Spleen (tissue), 7 donors: ENCODE measurements around the gene FLCN.

Experiments used
- CTCF ChIP-seq, 11 experiments: fragments of 200-600 bp in 7 of 11; fragments of 450-650 bp in 4 of 11; sonication (generic) in 4 of 11; IDR thresholded peaks in 8 of 11; conservative IDR thresholded peaks in 3 of 11; 1 replicate in 7 of 11; 2 replicates in 4 of 11; pipeline versions ENCODE4 v1.4.0 to v1.8.0; 2016 to 2021; ENCODE audit warnings: antibody characterized with exemption in 11 of 11, inconsistent platforms in 4 of 11, mild to moderate bottlenecking in 1 of 11
- POLR2A ChIP-seq, 3 donors: fragments of 450-650 bp; IDR thresholded peaks; one replicate each; pipeline ENCODE4 v1.5.1; 2017; ENCODE audit warnings: antibody characterized with exemption in 3 of 3, mild to moderate bottlenecking in 1 of 3
- donor health status: DM: no; HTN: no; CAD: no; lungs with moderate emphysema.
- donor health status: DM: no; HTN: no; CAD: no.
- donor health status: DM: no; HTN: no; CAD: no.

GRCh38 chr17:17228521-17229279, 8.3 kb downstream of the FLCN start:
- no peak for TF ChIP-seq CTCF (IDR thresholded peaks at IDR 0.05 in 8 of 11, conservative IDR thresholded peaks at IDR 0.05 in 3 of 11)
- TF ChIP-seq POLR2A (IDR thresholded peaks at IDR 0.05) = no peak
